ENCODE data around the gene LIF.

LIF gene

GRCh38 chr22:30197389-30197788 lies 49.2 kb downstream of the LIF start:
- H3K27ac ChIP-seq, result peak overlapping the region; percentile 72
- H3K4me1 ChIP-seq, result peaks cover 4 to 23% (median 22%) of the 10 kb centered on the region in 4 donors
- no peak overlapping the region for H3K4me3 ChIP-seq
- H3K36me3 ChIP-seq, result no peaks in the 10 kb centered on the region
- H3K9me3 ChIP-seq, result no peaks in the 10 kb centered on the region
- TF ChIP-seq CTCF (IDR thresholded peaks at IDR 0.05), result no peak
- DNase-seq, result no peak
- no peaks in the 10 kb centered on the region for H3K27me3 ChIP-seq
- intact Hi-C loops (cut with DNase I; ENCODE audit: low total_unique reads), result no loop called here

- no peaks in the 10 kb centered on the region for H3K9me3 ChIP-seq
- no peak for DNase-seq
- intact Hi-C loops (cut with DNase I; ENCODE audit: low total_unique reads), result no loop called here
- no peaks in the 10 kb centered on the region for H3K36me3 ChIP-seq
- TF ChIP-seq CTCF (IDR thresholded peaks at IDR 0.05), result no peak
- no peak overlapping the region for H3K4me3 ChIP-seq
- no peaks in the 10 kb centered on the region for H3K27me3 ChIP-seq
- H3K4me1 ChIP-seq, result peaks cover 4 to 23% (median 22%) of the 10 kb centered on the region in 4 donors
- H3K27ac ChIP-seq, result peak overlapping the region; percentile 72
Observed at GRCh38 chr22:30196880-30197336, 49.7 kb downstream of the LIF start.

GRCh38 chr22:30196141-30196879 lies 50.2 kb downstream of the LIF start:
- DNase-seq, result peak; percentile 77 to 93
- intact Hi-C loops (cut with DNase I; ENCODE audit: low total_unique reads), result no loop called here
- TF ChIP-seq CTCF (IDR thresholded peaks at IDR 0.05), result no peak
- H3K9me3 ChIP-seq, result no peaks in the 10 kb centered on the region
- no peaks in the 10 kb centered on the region for H3K27me3 ChIP-seq
- peaks cover 4 to 23% (median 22%) of the 10 kb centered on the region in 4 donors for H3K4me1 ChIP-seq
- H3K27ac ChIP-seq, result peak overlapping the region; percentile 72
- H3K36me3 ChIP-seq, result no peaks in the 10 kb centered on the region
- H3K4me3 ChIP-seq, result peak overlapping the region; percentile 10 to 16

DNA sequence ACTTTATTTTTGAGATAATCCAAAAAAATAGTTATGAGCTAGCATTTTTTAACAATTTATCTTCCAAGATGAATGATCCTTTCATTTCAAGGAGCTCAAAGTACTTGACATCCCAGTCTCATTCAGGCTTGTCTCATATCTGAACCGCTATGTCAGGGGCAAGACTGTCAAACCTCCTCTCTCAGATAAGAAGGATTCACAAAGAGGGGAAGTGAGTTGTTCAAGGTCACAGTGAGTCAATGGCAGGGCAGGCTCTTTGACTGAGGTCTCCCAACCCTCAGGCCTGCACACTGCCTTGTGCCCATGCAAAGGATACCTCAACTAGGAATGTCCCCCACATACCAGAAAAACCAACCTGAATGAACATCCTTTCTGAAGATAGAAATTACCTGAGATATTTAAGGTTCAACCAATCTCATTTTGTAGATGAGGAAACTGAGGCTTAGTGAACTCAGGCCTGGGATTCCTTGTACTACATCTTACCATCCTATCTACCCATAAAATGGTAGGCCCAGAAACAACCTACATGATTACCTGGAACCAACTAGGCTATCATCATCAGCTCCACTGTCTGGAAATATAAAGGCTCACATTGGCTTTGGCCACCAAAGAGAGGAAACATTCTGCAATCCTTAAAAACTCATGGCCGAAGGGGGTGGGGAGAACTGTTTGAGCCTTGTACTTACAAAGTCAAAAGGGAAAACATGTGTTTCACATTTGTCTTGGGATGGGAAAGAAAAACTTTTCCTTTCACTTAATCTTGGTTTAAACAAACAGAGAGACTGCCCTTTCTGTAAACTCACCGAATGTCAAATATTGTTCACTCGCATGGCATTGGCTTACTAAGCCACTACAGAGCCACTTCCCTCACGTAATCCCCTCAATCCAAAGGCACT lies 51.1 kb downstream of the LIF start:
- TF ChIP-seq CTCF (IDR thresholded peaks at IDR 0.05), result no peak
- intact Hi-C loops (cut with DNase I; ENCODE audit: low total_unique reads), result no loop called here
- Histone ChIP-seq H3K4me3 (peak overlapping the region; percentile 10 to 16), H3K27me3 (no peaks in the 10 kb centered on the region), H3K4me1 (peaks cover 4 to 23% (median 22%) of the 10 kb centered on the region in 4 donors), H3K36me3 (no peaks in the 10 kb centered on the region), H3K9me3 (no peaks in the 10 kb centered on the region), H3K27ac (peak overlapping the region; percentile 72)
- DNase-seq, result peak in 1 of 2 donors; percentile 44

DNA sequence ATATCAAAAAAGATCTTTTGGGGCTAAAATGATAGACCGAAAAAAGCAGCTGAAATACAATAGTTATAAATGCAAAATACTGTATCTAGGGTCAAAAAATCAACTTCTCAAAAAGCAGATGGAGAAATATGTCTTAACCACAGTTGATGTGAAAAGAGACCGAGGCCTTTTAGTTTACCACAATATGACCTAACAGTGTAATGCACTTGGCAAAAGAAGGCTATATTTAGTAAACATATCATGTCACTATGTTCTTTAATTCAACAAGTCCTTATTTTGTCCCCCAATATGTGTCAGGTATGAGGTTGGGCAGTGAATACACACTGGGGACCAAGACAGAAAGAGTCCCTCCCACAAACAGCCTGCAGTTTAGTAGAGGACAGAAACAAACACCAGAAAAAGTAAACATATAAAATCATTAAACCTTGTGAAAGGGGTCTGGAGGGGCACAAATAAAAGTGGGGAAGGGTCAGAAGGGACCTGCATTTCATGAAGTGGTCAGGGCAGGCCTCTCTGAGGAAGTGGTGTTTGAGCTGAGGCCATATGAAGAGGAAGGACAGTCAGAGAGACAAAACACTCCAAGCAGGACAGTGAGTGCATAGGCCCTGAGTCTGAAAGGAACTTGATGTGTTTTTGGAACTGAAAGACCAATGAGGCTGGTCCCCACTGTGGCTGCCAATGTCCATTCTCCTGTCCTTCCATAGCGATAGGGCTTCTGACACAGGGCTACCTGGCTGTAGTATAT lies 53.4 kb downstream of the LIF start:
- no peak for TF ChIP-seq CTCF (IDR thresholded peaks at IDR 0.05)
- Histone ChIP-seq H3K36me3 (no peaks in the 10 kb centered on the region), H3K4me1 (peaks cover 4 to 23% (median 22%) of the 10 kb centered on the region in 4 donors)

More for the DNA sequence above, 53.4 kb downstream of the LIF start:
- H3K27ac ChIP-seq, result no peak overlapping the region
- H3K4me3 ChIP-seq, result no peak overlapping the region
- intact Hi-C loops (cut with DNase I; ENCODE audit: low total_unique reads), result no loop called here
- H3K27me3 ChIP-seq, result peaks cover 0 to 10% of the 10 kb centered on the region in 2 donors
- H3K9me3 ChIP-seq, result no peaks in the 10 kb centered on the region
- no peak for DNase-seq
